HK-2 (cell line): ENCODE data around the gene GNAZ.
A peak's percentile ranks its signal among the peaks of the same experiment; 100 is the strongest.
"Not testable (repeated sequence)": the region's sequence is repeated elsewhere in the genome, so short reads cannot be mapped to it uniquely, and the experiment has no call there.

Source experiments
- DNase-seq: peaks from one replicate; pipeline ENCODE4 v3.0.0-alpha.2; 2018; ENCODE audit not compliant: unreplicated experiment

The GNAZ gene

GRCh38 chr22:23070418-23071229 is at the start of gene GNAZ:
GNAZ (plus strand) TSS chr22:23070519; CDS start chr22:23095696, 25,177 bp downstream.
- DNase-seq, result peak; percentile 27

GRCh38 chr22:23020659-23021293 is 49.5 kb upstream of the GNAZ start:
- no peak for DNase-seq

- DNase-seq, result not testable (repeated sequence)
These were observed 48.5 kb upstream of the GNAZ start for GRCh38 chr22:23021660-23022353.

GRCh38 chr22:23023294-23023693 is 47.0 kb upstream of the GNAZ start:
- no peak for DNase-seq

GRCh38 chr22:23026777-23027176 is 43.5 kb upstream of the GNAZ start:
- DNase-seq, result no peak

- not testable (repeated sequence) for DNase-seq
These were observed 42.5 kb upstream of the GNAZ start for GRCh38 chr22:23027849-23028248.

GRCh38 chr22:23029521-23030228 is 40.6 kb upstream of the GNAZ start:
- DNase-seq, result no peak

GRCh38 chr22:23031381-23031780 is 38.9 kb upstream of the GNAZ start:
- no peak for DNase-seq

GRCh38 chr22:23031786-23032185 is 38.5 kb upstream of the GNAZ start:
- DNase-seq, result no peak

- DNase-seq, result no peak
These were observed 37.7 kb upstream of the GNAZ start for GRCh38 chr22:23032658-23033057.

- DNase-seq, result no peak
These were observed 37.0 kb upstream of the GNAZ start for GRCh38 chr22:23033116-23033905.

GRCh38 chr22:23034621-23035556 is 35.4 kb upstream of the GNAZ start:
- DNase-seq, result no peak

GRCh38 chr22:23035557-23036277 is 34.6 kb upstream of the GNAZ start:
- no peak for DNase-seq

- DNase-seq, result peak; percentile 1
These were observed 33.5 kb upstream of the GNAZ start for GRCh38 chr22:23036684-23037428.

GRCh38 chr22:23037429-23038333 is 32.6 kb upstream of the GNAZ start:
- no peak for DNase-seq

GRCh38 chr22:23038334-23038642 is 32.0 kb upstream of the GNAZ start:
- no peak for DNase-seq

- no peak for DNase-seq
These were observed 31.4 kb upstream of the GNAZ start for GRCh38 chr22:23038902-23039301.

GRCh38 chr22:23042179-23042578 is 28.1 kb upstream of the GNAZ start:
- DNase-seq, result no peak
